ENCODE measurements around the gene SLC6A5. TPM values are rescaled to one million over a fixed set of nuclear protein-coding genes. Genes with fewer than 3 reads are reported as not detected.
"Not testable (repeated sequence)": the region's sequence is repeated elsewhere in the genome, so short reads cannot be mapped to it uniquely, and the experiment has no call there.

Gene SLC6A5
- total and polyA plus RNA-seq, 8 donors, result not detected

GRCh38 chr11:20559523-20560300 lies 39.7 kb upstream of the SLC6A5 start:
- H3K36me3 ChIP-seq, result no peaks in the 10 kb centered on the region
- no peak overlapping the region for H3K27ac ChIP-seq
- no peaks in the 10 kb centered on the region for H3K4me1 ChIP-seq
- no peak overlapping the region for H3K4me3 ChIP-seq
- peaks cover 0 to 5% of the 10 kb centered on the region in 2 donors for H3K9me3 ChIP-seq
- no peak for ATAC-seq
- H3K27me3 ChIP-seq, result no peaks in the 10 kb centered on the region
- intact Hi-C loops (cut with DNase I), result no loop called here
- DNase-seq, result no peak
- TF ChIP-seq CTCF (IDR thresholded peaks at IDR 0.05), result no peak

- DNase-seq (no peak), ATAC-seq (no peak)
- intact Hi-C loops (cut with DNase I), result no loop called here
These were observed 37.5 kb upstream of the SLC6A5 start for GRCh38 chr11:20561915-20562314.

GRCh38 chr11:20563866-20564265 lies 35.5 kb upstream of the SLC6A5 start:
- Histone ChIP-seq H3K27ac (no peak overlapping the region), H3K9me3 (no peaks in the 10 kb centered on the region), H3K27me3 (no peaks in the 10 kb centered on the region), H3K36me3 (no peaks in the 10 kb centered on the region), H3K4me1 (no peaks in the 10 kb centered on the region), H3K4me3 (no peak overlapping the region)
- no peak for TF ChIP-seq CTCF (IDR thresholded peaks at IDR 0.05)
- intact Hi-C loops (cut with DNase I), result no loop called here
- DNase-seq, result no peak
- ATAC-seq, result no peak

More at GRCh38 chr11:20561915-20562314, 37.5 kb upstream of the SLC6A5 start:
- Histone ChIP-seq H3K9me3 (no peaks in the 10 kb centered on the region), H3K4me1 (no peaks in the 10 kb centered on the region), H3K27me3 (no peaks in the 10 kb centered on the region), H3K27ac (no peak overlapping the region), H3K4me3 (no peak overlapping the region), H3K36me3 (no peaks in the 10 kb centered on the region)
- TF ChIP-seq CTCF (IDR thresholded peaks at IDR 0.05), result no peak

GRCh38 chr11:20564846-20565635 lies 34.4 kb upstream of the SLC6A5 start:
- no peaks in the 10 kb centered on the region for H3K27me3 ChIP-seq
- DNase-seq (no peak), ATAC-seq (no peak)
- TF ChIP-seq CTCF (IDR thresholded peaks at IDR 0.05), result no peak
- H3K4me1 ChIP-seq, result no peaks in the 10 kb centered on the region
- H3K9me3 ChIP-seq, result no peaks in the 10 kb centered on the region
- intact Hi-C loops (cut with DNase I), result no loop called here
- no peak overlapping the region for H3K4me3 ChIP-seq
- H3K36me3 ChIP-seq, result no peaks in the 10 kb centered on the region
- H3K27ac ChIP-seq, result no peak overlapping the region

GRCh38 chr11:20566115-20566514 lies 33.3 kb upstream of the SLC6A5 start:
- H3K4me1 ChIP-seq; H3K4me3 ChIP-seq; H3K27ac ChIP-seq; H3K36me3 ChIP-seq; H3K27me3 ChIP-seq; DNase-seq; intact Hi-C loops (cut with DNase I); ATAC-seq; H3K9me3 ChIP-seq: not testable (repeated sequence)
